ENCODE measurements around the gene SLIT1. TPM values are rescaled to one million over a fixed set of nuclear protein-coding genes. Genes with fewer than 3 reads are reported as not detected.
"Not testable (repeated sequence)": the region's sequence is repeated elsewhere in the genome, so short reads cannot be mapped to it uniquely, and the experiment has no call there.

The SLIT1 gene
- total RNA-seq, 1 donor from 2014 or later, result 0.05 TPM

GRCh38 chr10:97096261-97097083 lies 89.3 kb downstream of the SLIT1 start:
- intact Hi-C loops (cut with DNase I), result no loop called here
- DNase-seq (ENCODE audit: low spot score), result peak; percentile 89

GRCh38 chr10:97095701-97096260 lies 90.0 kb downstream of the SLIT1 start:
- no peak for DNase-seq (ENCODE audit: low spot score)
- intact Hi-C loops (cut with DNase I), result no loop called here

- DNase-seq (ENCODE audit: low spot score), result no peak
- intact Hi-C loops (cut with DNase I), result no loop called here
Observed at GRCh38 chr10:97090644-97091043, 95.1 kb downstream of the SLIT1 start.

- intact Hi-C loops (cut with DNase I), result no loop called here
- DNase-seq (ENCODE audit: low spot score), result no peak
Observed at GRCh38 chr10:97090035-97090434, 95.7 kb downstream of the SLIT1 start.

GRCh38 chr10:97089209-97089870 lies 96.4 kb downstream of the SLIT1 start:
- intact Hi-C loops (cut with DNase I), result no loop called here
- no peak for DNase-seq (ENCODE audit: low spot score)

GRCh38 chr10:97087296-97087695 lies 98.5 kb downstream of the SLIT1 start:
- no peak for DNase-seq (ENCODE audit: low spot score)
- intact Hi-C loops (cut with DNase I), result no loop called here

- no peak for DNase-seq (ENCODE audit: low spot score)
- intact Hi-C loops (cut with DNase I), result no loop called here
Observed at GRCh38 chr10:97086530-97086929, 99.2 kb downstream of the SLIT1 start.

- no peak for DNase-seq (ENCODE audit: low spot score)
- intact Hi-C loops (cut with DNase I), result no loop called here
Observed at GRCh38 chr10:97083228-97083829, 102.4 kb downstream of the SLIT1 start.

GRCh38 chr10:97082575-97082974 lies 103.2 kb downstream of the SLIT1 start:
- intact Hi-C loops (cut with DNase I); DNase-seq (ENCODE audit: low spot score): not testable (repeated sequence)

- intact Hi-C loops (cut with DNase I), result no loop called here
- no peak for DNase-seq (ENCODE audit: low spot score)
Observed at GRCh38 chr10:97081621-97082235, 104.0 kb downstream of the SLIT1 start.

GRCh38 chr10:97080051-97080776 lies 105.5 kb downstream of the SLIT1 start:
- no peak for DNase-seq (ENCODE audit: low spot score)
- intact Hi-C loops (cut with DNase I), result no loop called here

GRCh38 chr10:97079448-97079847 lies 106.3 kb downstream of the SLIT1 start:
- DNase-seq (ENCODE audit: low spot score), result no peak

GRCh38 chr10:97078938-97079445 lies 106.8 kb downstream of the SLIT1 start:
- DNase-seq (ENCODE audit: low spot score), result no peak
- intact Hi-C loops (cut with DNase I), result no loop called here

More at GRCh38 chr10:97079448-97079847, 106.3 kb downstream of the SLIT1 start:
- intact Hi-C loops (cut with DNase I), result no loop called here

- DNase-seq (ENCODE audit: low spot score), result no peak
- intact Hi-C loops (cut with DNase I), result no loop called here
Observed at GRCh38 chr10:97078261-97078937, 107.4 kb downstream of the SLIT1 start.

- intact Hi-C loops (cut with DNase I), result no loop called here
- no peak for DNase-seq (ENCODE audit: low spot score)
Observed at GRCh38 chr10:97076781-97077180, 109.0 kb downstream of the SLIT1 start.

GRCh38 chr10:97075961-97076525 lies 109.7 kb downstream of the SLIT1 start:
- intact Hi-C loops (cut with DNase I), result no loop called here
- DNase-seq (ENCODE audit: low spot score), result no peak

GRCh38 chr10:97075421-97075820 lies 110.3 kb downstream of the SLIT1 start:
- intact Hi-C loops (cut with DNase I), result no loop called here
- no peak for DNase-seq (ENCODE audit: low spot score)

Measured in cardiac septum (tissue), 1 donor.